GM21447 (cell line): ENCODE data around the gene RPL32.

ENCODE experiments used
- ATAC-seq: cut with Tn5 transposase; IDR thresholded peaks from one replicate; pipeline ENCODE4 v1.9.1; 2021; ENCODE audit not compliant: unreplicated experiment

Gene RPL32

GRCh38 chr3:12833222-12834161 is 7.9 kb downstream of the RPL32 start:
- no peak for ATAC-seq

- no peak for ATAC-seq
Measured at GRCh38 chr3:12832350-12833221, 8.8 kb downstream of the RPL32 start.

GRCh38 chr3:12831301-12831866 is 10.0 kb downstream of the RPL32 start:
- ATAC-seq, result no peak

GRCh38 chr3:12830785-12831156 is 10.6 kb downstream of the RPL32 start:
- ATAC-seq, result no peak

GRCh38 chr3:12829886-12830784 is 11.2 kb downstream of the RPL32 start:
- no peak for ATAC-seq

GRCh38 chr3:12829404-12829803 is 12.0 kb downstream of the RPL32 start:
- ATAC-seq, result no peak

GRCh38 chr3:12828751-12829150 is 12.6 kb downstream of the RPL32 start:
- no peak for ATAC-seq

GRCh38 chr3:12825156-12825555 is 16.2 kb downstream of the RPL32 start:
- no peak for ATAC-seq

GRCh38 chr3:12824299-12824698 is 17.1 kb downstream of the RPL32 start:
- no peak for ATAC-seq

GRCh38 chr3:12822725-12823373 is 18.5 kb downstream of the RPL32 start:
- no peak for ATAC-seq

- ATAC-seq, result no peak
Measured at GRCh38 chr3:12818773-12819172, 22.6 kb downstream of the RPL32 start.

- no peak for ATAC-seq
Measured at GRCh38 chr3:12818273-12818672, 23.1 kb downstream of the RPL32 start.

GRCh38 chr3:12817343-12817710 is 24.0 kb downstream of the RPL32 start:
- no peak for ATAC-seq

GRCh38 chr3:12816521-12817342 is 24.6 kb downstream of the RPL32 start:
- ATAC-seq, result no peak

- no peak for ATAC-seq
Measured at GRCh38 chr3:12815719-12816118, 25.6 kb downstream of the RPL32 start.

GRCh38 chr3:12815078-12815477 is 26.3 kb downstream of the RPL32 start:
- ATAC-seq, result no peak

GRCh38 chr3:12813967-12814366 is 27.4 kb downstream of the RPL32 start:
- ATAC-seq, result no peak

GRCh38 chr3:12812812-12813211 is 28.6 kb downstream of the RPL32 start:
- no peak for ATAC-seq

- no peak for ATAC-seq
Measured at GRCh38 chr3:12810961-12811360, 30.4 kb downstream of the RPL32 start.
